Nephron (organoid): Measurements from ENCODE around the gene ZNF837.

Experiments used
- H3K27ac Mint-ChIP-seq, 3 experiments: 2 replicates each; pipeline ENCODE4 v1.8.0; 2020; ENCODE audit warnings: mixed read lengths in 3 of 3, mild to moderate bottlenecking in 2 of 3, moderate library complexity in 1 of 3
- H3K27me3 Mint-ChIP-seq: 2 replicates; pipeline ENCODE4 v1.8.0; 2021; ENCODE audit warnings: low read depth, mild to moderate bottlenecking, moderate library complexity, mixed read lengths
- H3K36me3 Mint-ChIP-seq: 2 replicates; pipeline ENCODE4 v1.8.0; 2020; ENCODE audit warnings: low read depth, mixed read lengths
- H3K4me1 Mint-ChIP-seq: 2 replicates; pipeline ENCODE4 v1.8.0; 2020; ENCODE audit warnings: mixed read lengths
- H3K4me3 Mint-ChIP-seq, 3 experiments: 2 replicates each; pipeline ENCODE4 v1.8.0; 2020; ENCODE audit warnings: mild to moderate bottlenecking in 3 of 3, mixed read lengths in 3 of 3, moderate library complexity in 2 of 3
- H3K9me3 Mint-ChIP-seq: 2 replicates; pipeline ENCODE4 v1.8.0; 2020; ENCODE audit warnings: mixed read lengths
- TF ChIP-seq, protein P1 (sequence below), 3 experiments: fragments of 200-600 bp; sonication (generic); IDR thresholded peaks; one replicate each; pipeline ENCODE4 v1.5.0; 2021; ENCODE audit warnings: antibody characterized with exemption in 3 of 3; ENCODE audit not compliant: unreplicated experiment in 3 of 3

ZNF837 gene

DNA sequence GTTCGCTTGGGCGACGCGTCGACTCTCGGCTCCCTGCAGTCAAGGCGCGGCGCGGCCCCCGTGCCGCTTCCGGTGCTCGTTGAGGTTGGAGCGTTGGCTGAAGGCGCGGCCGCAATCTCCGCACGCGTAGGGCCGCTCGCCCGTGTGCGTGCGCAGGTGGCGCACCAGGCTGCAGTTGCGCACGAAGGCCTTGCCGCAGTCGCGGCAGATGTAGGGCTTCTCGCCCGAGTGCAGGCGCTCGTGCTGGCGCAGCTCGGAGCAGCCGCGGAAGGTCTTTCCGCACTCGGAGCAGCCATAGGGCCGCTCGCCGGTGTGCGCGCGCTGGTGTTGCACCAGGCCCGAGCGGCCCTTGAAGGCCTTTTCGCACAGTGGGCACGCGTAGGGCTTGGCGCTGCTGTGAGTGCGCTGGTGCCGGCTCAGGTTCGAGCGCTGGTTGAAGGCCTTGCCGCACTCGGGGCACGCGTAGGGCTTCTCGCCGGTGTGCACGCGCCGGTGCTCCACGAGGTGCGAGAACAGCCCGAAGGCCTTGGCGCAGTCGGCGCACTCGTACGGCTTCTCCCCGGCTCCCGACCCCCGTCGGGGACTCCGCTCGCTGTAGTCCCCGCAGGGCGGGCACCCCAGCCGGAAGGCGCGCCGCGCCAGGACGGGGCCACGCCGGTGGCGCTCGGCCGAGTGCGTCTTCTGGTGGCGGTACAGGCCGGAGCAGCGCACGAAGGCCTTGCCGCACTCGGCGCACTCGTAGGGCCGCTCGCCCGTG is 13.0 kb downstream of the ZNF837 start:
- TF ChIP-seq, protein P1, sequence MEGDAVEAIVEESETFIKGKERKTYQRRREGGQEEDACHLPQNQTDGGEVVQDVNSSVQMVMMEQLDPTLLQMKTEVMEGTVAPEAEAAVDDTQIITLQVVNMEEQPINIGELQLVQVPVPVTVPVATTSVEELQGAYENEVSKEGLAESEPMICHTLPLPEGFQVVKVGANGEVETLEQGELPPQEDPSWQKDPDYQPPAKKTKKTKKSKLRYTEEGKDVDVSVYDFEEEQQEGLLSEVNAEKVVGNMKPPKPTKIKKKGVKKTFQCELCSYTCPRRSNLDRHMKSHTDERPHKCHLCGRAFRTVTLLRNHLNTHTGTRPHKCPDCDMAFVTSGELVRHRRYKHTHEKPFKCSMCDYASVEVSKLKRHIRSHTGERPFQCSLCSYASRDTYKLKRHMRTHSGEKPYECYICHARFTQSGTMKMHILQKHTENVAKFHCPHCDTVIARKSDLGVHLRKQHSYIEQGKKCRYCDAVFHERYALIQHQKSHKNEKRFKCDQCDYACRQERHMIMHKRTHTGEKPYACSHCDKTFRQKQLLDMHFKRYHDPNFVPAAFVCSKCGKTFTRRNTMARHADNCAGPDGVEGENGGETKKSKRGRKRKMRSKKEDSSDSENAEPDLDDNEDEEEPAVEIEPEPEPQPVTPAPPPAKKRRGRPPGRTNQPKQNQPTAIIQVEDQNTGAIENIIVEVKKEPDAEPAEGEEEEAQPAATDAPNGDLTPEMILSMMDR (IDR thresholded peaks at IDR 0.05; ENCODE audit: unreplicated experiment in 3 of 3) = no peak
- H3K27me3 Mint-ChIP-seq = no peaks in the 10 kb centered on the region

DNA sequence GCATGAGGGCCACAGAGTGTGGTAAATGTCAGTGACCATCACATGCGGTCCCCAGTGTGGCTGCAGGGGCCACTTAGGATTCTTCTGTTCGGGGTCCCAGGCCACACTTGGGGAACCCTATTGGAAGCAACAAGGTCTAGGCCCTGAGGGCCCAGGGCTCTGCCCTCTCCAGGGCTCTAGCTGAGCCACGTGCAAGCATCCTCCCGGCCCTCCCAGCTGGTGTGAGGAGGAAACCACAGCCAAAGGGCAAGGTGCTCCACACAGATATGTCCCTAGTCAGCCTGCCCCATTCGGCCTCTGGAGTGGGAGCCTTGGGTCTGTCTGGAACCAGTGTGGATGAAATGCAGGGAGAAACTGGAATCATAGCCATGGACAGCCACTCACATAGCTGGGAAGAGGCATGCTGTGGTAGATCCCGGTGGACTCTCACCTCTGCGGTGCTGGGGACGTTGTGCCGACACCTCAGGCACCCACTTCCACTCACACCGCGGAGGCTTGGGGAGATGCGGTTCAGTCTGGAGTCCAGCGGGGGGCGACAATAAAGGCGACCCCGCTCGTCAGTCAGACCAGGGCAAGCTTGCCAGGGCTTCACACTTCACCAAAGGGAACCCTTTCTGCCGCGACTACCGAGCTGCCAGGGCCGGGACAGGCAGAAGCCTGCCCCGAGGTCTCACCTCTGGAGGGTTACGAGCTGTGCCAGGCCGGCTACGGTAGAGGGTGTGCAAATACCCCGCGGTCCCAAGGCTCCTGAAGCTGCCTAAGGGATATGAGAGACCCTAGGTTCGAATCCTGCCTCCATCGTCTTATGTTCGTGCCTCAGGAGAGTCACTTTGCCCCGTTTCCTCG is 14.0 kb downstream of the ZNF837 start:
- H3K4me1 Mint-ChIP-seq = no peaks in the 10 kb centered on the region
- TF ChIP-seq, protein P1 (IDR thresholded peaks at IDR 0.05; ENCODE audit: unreplicated experiment in 3 of 3) = no peak
- H3K4me3 Mint-ChIP-seq = no peak overlapping the region
- H3K9me3 Mint-ChIP-seq = no peaks in the 10 kb centered on the region
- no peaks in the 10 kb centered on the region for H3K27me3 Mint-ChIP-seq
- no peak overlapping the region for H3K27ac Mint-ChIP-seq
- H3K36me3 Mint-ChIP-seq = peaks cover 13% of the 10 kb centered on the region

More for the DNA sequence above, 13.0 kb downstream of the ZNF837 start:
- peaks cover 13% of the 10 kb centered on the region for H3K36me3 Mint-ChIP-seq
- H3K27ac Mint-ChIP-seq = no peak overlapping the region
- H3K4me1 Mint-ChIP-seq = no peaks in the 10 kb centered on the region
- no peaks in the 10 kb centered on the region for H3K9me3 Mint-ChIP-seq
- no peak overlapping the region for H3K4me3 Mint-ChIP-seq

DNA sequence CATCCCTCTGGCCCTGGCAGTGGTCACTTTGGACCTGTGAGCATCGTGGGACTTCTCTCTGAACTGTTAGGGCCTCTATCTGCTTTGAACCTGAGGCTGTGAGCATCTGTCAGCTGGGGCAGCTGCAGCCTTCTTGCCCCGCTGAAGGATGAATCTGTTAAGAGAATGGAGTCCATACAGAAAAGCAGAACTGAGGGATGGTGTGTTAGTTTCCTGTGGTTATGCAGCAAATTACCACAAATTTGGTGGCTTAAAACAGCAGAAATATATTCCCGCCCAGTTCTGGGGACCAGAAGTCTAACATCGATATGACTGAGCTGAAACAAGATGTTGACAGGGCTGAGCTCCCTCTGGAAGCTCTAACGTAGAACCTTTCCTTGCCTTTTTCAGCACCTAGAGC is 16.7 kb downstream of the ZNF837 start:
- no peaks in the 10 kb centered on the region for H3K9me3 Mint-ChIP-seq
- TF ChIP-seq, protein P1 (IDR thresholded peaks at IDR 0.05; ENCODE audit: unreplicated experiment in 3 of 3) = no peak
- peak overlapping the region in 1 of 3 experiments; percentile 44 for H3K27ac Mint-ChIP-seq
- H3K4me3 Mint-ChIP-seq = peak overlapping the region; percentile 50 to 69 (median 61)
- no peaks in the 10 kb centered on the region for H3K4me1 Mint-ChIP-seq
- H3K36me3 Mint-ChIP-seq = peaks cover 3% of the 10 kb centered on the region
- no peaks in the 10 kb centered on the region for H3K27me3 Mint-ChIP-seq

DNA sequence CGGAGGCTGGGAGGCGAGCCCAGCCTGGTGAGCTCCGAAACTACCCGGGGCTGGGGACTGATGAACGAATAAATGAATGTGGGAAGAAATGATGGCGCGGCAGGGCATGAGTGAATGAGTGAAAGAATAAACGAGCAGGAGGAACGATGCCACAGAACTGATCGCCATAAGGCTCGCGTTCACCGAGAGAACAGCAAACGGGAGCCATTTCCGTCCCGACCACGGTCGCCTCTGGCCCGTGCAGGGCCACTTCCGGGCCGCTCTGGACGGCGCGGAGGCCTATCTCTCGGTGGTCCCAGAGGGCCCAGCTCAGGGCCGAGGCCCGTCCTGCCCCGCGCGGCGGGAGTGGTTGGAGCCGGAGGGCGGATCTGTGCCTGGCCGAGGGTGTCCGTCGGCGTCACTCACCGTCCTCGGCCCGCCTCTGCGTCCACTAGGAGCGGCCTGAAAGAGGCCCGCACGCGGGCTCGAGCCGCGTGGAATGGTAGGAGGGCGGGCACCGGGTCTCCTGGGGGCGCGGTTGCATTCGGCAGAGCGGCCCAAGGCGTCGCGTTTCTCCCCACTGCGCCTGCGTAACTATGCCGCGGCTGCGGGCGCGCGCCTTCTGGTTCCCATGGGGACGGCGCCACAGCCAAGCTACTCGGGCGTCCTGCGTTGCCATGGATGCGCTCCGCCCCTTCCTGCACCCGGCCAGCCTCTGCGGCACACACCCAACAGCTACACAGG is 18.4 kb downstream of the ZNF837 start, which contains the start of gene ZNF497:
Gene ZNF497, minus strand, starts transcription at position 480 of the 723 bp plus-strand sequence. CDS start 5,116 bp downstream, outside the sequence.
- TF ChIP-seq, protein P1 (IDR thresholded peaks at IDR 0.05; ENCODE audit: unreplicated experiment in 3 of 3) = peak in 1 of 3 experiments; percentile 3
- H3K4me3 Mint-ChIP-seq = peak within 1 kb of the TSS; percentile 95 to 100 (median 97)
- H3K4me1 Mint-ChIP-seq = no peaks in the 10 kb centered on the region
- H3K27me3 Mint-ChIP-seq = no peaks in the 10 kb centered on the region
- H3K9me3 Mint-ChIP-seq = no peaks in the 10 kb centered on the region
- peak within 1 kb of the TSS; percentile 99 to 100 (median 100) for H3K27ac Mint-ChIP-seq
- peaks cover 3% of the 10 kb centered on the region for H3K36me3 Mint-ChIP-seq

DNA sequence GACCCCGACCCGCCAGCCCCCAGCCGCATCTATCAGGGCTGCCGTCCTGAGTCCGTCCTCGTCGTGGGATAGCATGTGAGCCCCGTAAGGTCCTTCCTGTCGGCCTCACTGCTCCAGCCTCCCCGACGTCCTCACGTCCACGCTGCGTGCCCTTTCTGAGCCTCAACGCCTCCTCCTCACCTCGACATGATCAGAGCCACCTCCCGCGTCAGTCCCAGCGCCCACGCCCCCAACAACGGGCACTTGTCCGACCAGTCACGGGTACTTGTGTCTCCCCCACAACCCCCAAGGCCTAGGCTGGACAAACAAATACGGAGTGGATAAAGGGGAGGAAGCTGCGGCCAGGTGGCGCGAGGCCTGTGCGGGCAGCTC is 18.9 kb downstream of the ZNF837 start:
- no peaks in the 10 kb centered on the region for H3K4me1 Mint-ChIP-seq
- peak overlapping the region; percentile 99 to 100 (median 100) for H3K27ac Mint-ChIP-seq
- H3K36me3 Mint-ChIP-seq = no peaks in the 10 kb centered on the region
- TF ChIP-seq, protein P1 (IDR thresholded peaks at IDR 0.05; ENCODE audit: unreplicated experiment in 3 of 3) = peak in 1 of 3 experiments; percentile 6
- H3K27me3 Mint-ChIP-seq = no peaks in the 10 kb centered on the region
- no peaks in the 10 kb centered on the region for H3K9me3 Mint-ChIP-seq
- H3K4me3 Mint-ChIP-seq = peak overlapping the region; percentile 95 to 100 (median 97)
